GM12875 (cell line): ENCODE measurements around the gene MIPOL1.
"Not testable (repeated sequence)": the region's sequence is repeated elsewhere in the genome, so short reads cannot be mapped to it uniquely, and the experiment has no call there.

Experiments
- H3K4me3 ChIP-seq: one replicate; pipeline ENCODE4 v1.5.1; 2011; ENCODE audit warnings: low read depth, low read length, control low read depth
- TF ChIP-seq, protein P1 (sequence below): IDR thresholded peaks from 2 replicates; pipeline ENCODE4 v1.5.1; 2011; ENCODE audit warnings: low read depth, mild to moderate bottlenecking, control low read depth, inconsistent platforms, low read length, moderate library complexity, borderline replicate concordance; ENCODE audit not compliant: insufficient read depth

MIPOL1 gene

DNA sequence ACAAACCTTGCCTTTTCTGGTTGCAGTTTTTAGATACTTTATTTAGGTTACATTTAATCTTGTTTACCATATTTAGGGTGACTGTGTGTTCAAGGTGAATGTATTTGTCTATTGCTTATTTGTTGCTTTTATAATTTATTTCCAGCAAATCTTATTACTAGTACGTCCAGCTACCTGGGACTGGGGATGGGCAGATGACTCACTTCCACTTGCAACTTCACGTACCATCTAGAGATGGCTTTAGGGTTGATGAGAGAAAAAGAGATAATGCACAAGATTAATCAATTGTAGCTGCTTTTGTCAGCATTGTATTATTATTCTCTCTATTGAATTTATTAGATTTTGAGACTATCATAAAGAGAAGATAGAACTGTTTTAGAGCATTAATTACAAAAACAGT is 5.1 kb downstream of the MIPOL1 start:
- no peak overlapping the region for H3K4me3 ChIP-seq
- TF ChIP-seq, protein P1, sequence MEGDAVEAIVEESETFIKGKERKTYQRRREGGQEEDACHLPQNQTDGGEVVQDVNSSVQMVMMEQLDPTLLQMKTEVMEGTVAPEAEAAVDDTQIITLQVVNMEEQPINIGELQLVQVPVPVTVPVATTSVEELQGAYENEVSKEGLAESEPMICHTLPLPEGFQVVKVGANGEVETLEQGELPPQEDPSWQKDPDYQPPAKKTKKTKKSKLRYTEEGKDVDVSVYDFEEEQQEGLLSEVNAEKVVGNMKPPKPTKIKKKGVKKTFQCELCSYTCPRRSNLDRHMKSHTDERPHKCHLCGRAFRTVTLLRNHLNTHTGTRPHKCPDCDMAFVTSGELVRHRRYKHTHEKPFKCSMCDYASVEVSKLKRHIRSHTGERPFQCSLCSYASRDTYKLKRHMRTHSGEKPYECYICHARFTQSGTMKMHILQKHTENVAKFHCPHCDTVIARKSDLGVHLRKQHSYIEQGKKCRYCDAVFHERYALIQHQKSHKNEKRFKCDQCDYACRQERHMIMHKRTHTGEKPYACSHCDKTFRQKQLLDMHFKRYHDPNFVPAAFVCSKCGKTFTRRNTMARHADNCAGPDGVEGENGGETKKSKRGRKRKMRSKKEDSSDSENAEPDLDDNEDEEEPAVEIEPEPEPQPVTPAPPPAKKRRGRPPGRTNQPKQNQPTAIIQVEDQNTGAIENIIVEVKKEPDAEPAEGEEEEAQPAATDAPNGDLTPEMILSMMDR = no peak

DNA sequence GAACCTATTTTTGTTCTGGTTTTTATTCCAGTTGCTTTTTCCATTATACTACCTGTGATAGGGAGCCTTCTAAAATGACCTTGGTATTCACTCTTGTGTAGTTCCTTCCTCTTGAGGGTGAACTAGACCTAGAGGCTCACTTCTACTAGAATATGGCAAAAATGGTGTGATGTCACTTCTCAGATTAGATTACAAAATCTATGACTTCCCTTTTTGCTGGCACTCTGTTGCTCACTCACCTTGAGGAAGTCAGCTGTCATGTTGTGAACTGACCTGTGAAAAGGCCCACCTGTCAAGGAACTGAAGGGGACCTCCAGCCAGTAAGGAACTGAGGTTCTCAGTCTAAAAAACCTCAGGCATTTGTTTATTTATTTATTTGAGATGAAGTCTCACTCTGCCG is 5.7 kb downstream of the MIPOL1 start:
- TF ChIP-seq, protein P1 = no peak
- no peak overlapping the region for H3K4me3 ChIP-seq

- not testable (repeated sequence) for H3K4me3 ChIP-seq
These were observed 8.2 kb downstream of the MIPOL1 start for GRCh38 chr14:37205623-37206605.

GRCh38 chr14:37209617-37210016 is 11.9 kb downstream of the MIPOL1 start:
- H3K4me3 ChIP-seq = not testable (repeated sequence)

GRCh38 chr14:37210448-37210847 is 12.7 kb downstream of the MIPOL1 start:
- H3K4me3 ChIP-seq = no peak overlapping the region
- TF ChIP-seq, protein P1 = no peak

DNA sequence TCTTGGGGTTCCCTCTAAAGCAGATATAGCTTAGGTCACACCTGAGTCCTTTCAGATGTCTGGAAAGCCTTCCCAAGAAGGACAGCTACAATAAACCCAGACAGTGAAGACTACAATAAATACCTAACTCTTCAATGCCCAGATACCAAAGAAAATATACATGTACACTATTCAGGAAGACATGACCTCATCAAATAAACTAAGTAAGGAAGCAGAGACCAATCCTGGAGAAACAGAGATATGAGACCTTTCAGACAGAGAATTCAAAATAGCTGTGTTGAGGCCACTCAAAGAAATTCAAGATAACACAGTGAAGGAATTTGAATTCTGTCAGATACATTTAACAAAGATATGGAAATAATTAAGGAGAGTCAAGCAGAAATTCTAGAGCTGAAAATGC is 15.3 kb downstream of the MIPOL1 start:
- H3K4me3 ChIP-seq = no peak overlapping the region
- TF ChIP-seq, protein P1 = no peak

- no peak overlapping the region for H3K4me3 ChIP-seq
These were observed 17.6 kb downstream of the MIPOL1 start for GRCh38 chr14:37215345-37215744.

GRCh38 chr14:37221073-37221472 is 23.3 kb downstream of the MIPOL1 start:
- no peak overlapping the region for H3K4me3 ChIP-seq
- TF ChIP-seq, protein P1 = no peak

More at GRCh38 chr14:37215345-37215744, 17.6 kb downstream of the MIPOL1 start:
- TF ChIP-seq, protein P1 = no peak
